K562 treated with DMSO at 1 percent for 4 hours (cell line): Measurements from ENCODE around the gene CKMT1B. TPM values are rescaled to one million over a fixed set of nuclear protein-coding genes. Genes with fewer than 3 reads are reported as not detected.

Experiments
- total RNA-seq: library from RNA; unstranded; fragments of 300-600 nt; gene quantifications from 2 replicates; pipeline ENCODE4 v1.2.3, GENCODE V29; 2022; ENCODE audit not compliant: insufficient read depth

The CKMT1B gene
- 3.8 and 7.2 TPM in 2 replicates for total RNA-seq

GRCh38 chr15:43593328-43594190 is at the start of gene CKMT1B:
Gene CKMT1B (plus strand): TSS chr15:43594027. CDS start chr15:43594219, 192 bp downstream.

DNA sequence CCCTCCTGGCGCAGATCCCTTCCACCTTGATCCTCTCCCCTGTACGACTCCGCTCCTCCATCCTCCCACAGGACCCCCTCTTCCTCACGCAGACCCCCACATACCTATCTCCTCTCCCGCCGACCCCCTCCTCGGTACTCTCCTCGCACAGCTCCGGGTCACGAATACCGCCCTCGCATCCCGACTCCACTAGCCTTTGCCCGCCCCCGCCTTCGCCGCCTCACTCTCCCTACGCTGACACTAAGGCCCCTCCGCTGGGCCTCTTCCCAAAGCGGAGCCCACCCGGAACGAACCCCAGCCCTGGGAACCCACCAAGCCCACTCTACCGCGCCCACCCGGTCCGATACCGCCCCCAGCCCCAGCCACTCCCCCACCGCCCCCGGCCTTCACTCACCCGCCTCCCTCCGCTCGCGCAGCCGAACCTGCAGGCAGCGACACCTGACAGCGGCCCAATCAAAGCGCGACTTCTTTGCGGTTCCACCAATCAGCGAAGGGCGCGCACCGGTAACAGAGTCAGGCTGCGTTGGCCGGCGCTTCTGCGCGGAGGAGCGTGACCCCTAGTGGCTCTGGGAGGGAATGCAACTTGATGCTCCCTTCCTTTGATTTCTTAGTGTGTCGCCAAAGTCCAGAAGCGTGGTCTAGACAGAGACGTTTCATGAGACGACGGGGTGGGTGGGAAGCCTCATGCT is 3.9 kb upstream of the CKMT1B start, which contains the start of gene PPIP5K1:
PPIP5K1 (minus strand) TSS at position 431 of the 689 bp plus-strand sequence. CDS start 5,704 bp downstream, outside the sequence.

DNA sequence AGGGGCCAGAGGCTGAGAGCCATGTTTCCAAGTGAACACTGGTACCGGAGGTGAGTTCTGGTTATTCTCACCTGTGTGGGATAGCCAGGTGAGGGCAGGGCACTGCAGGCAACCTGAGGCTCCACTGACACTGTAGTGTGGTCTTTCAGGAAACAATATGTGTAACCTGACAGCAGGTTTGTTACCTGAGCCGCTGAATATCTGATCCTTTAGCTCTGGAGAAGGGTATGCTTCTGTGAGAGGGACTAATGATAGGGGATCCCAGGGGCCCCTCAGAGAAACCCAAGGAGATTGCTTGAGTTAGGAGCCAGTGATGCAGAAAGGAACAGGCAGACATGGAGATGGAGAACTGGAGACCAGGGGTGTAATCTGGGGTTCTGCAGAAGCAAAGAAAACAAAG is 24.9 kb downstream of the CKMT1B start, which contains the start of gene STRC:
STRC (minus strand) TSS at position 101 of the 400 bp plus-strand sequence; CDS start at position 23, 78 bp downstream.

Other genes with a start within 250 kb of the CKMT1B start
- 15.7 and 22.4 TPM in 2 replicates for gene ZSCAN29, start 223.0 kb upstream of the CKMT1B start, total RNA-seq
- 13.6 and 21.5 TPM in 2 replicates for gene TUBGCP4, start 222.9 kb upstream of the CKMT1B start, total RNA-seq
- 13.8 and 17.8 TPM in 2 replicates for gene TP53BP1, start 100.9 kb upstream of the CKMT1B start, total RNA-seq
- gene MAP1A, start 76.4 kb upstream of the CKMT1B start, total RNA-seq, result 6.3 and 11.4 TPM in 2 replicates
- gene PPIP5K1, start 3.8 kb upstream of the CKMT1B start, total RNA-seq, result 15.9 and 18.6 TPM in 2 replicates
- gene STRC, start 24.8 kb downstream of the CKMT1B start, total RNA-seq, result not detected in 2 replicates
- 1.5 TPM in 1 of 2 replicates, not detected in the other for gene CATSPER2, start 54.8 kb downstream of the CKMT1B start, total RNA-seq
- gene CKMT1A, start 99.8 kb downstream of the CKMT1B start, total RNA-seq, result 0.91 TPM in 1 of 2 replicates, not detected in the other
- 152 and 176 TPM in 2 replicates for gene PDIA3, start 152.4 kb downstream of the CKMT1B start, total RNA-seq
- gene ELL3, start 182.9 kb downstream of the CKMT1B start, total RNA-seq, result 1.0 and 2.7 TPM in 2 replicates
- 399 and 430 TPM in 2 replicates for gene SERF2, start 198.3 kb downstream of the CKMT1B start, total RNA-seq
- gene SERINC4, start 206.2 kb downstream of the CKMT1B start, total RNA-seq, result 1.6 and 2.7 TPM in 2 replicates
- gene HYPK, start 206.6 kb downstream of the CKMT1B start, total RNA-seq, result 4.7 and 6.0 TPM in 2 replicates
- gene MFAP1, start 230.7 kb downstream of the CKMT1B start, total RNA-seq, result 45.2 and 53.5 TPM in 2 replicates
- gene WDR76, start 233.0 kb downstream of the CKMT1B start, total RNA-seq, result 10.2 and 14.6 TPM in 2 replicates